Fibroblast of mammary gland (primary cell): Measurements from ENCODE around the gene WNT11.

Experiments used
- DNase-seq: peaks from one replicate; pipeline ENCODE4 v3.0.0-alpha.2; 2010; ENCODE audit warnings: low read depth
- H3K4me3 ChIP-seq: 2 replicates; pipeline ENCODE4 v1.5.1; 2011; ENCODE audit warnings: low read depth, mild to moderate bottlenecking, low read length, moderate library complexity; ENCODE audit not compliant: control insufficient read depth
- TF ChIP-seq, protein P1 (sequence below): conservative IDR thresholded peaks from 2 replicates; pipeline ENCODE4 v1.5.1; 2011; ENCODE audit warnings: low read depth, low read length, inconsistent platforms; ENCODE audit not compliant: control insufficient read depth, insufficient read depth

The WNT11 gene

DNA sequence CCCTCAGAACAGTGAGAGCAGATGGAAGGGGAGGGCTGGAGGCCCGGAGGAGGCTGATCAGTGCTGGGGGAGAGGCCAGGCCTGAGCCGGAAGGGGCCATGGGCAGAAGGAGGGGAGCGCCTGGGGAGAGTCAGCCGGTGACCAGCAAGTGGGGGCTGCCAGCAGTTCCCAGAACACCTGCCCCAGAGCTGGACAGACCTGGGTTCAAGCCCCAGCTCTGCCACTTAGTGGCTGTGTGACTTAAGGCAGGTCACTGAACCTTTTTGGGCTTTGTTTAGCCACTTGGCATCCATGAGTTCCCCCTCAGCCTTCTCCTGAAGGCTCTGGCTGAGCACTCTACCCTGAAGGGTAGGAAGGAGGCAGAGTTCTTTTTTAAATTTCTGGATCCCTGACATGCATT is 17.4 kb downstream of the WNT11 start:
- no peak overlapping the region for H3K4me3 ChIP-seq
- no peak for DNase-seq
- TF ChIP-seq, protein P1, sequence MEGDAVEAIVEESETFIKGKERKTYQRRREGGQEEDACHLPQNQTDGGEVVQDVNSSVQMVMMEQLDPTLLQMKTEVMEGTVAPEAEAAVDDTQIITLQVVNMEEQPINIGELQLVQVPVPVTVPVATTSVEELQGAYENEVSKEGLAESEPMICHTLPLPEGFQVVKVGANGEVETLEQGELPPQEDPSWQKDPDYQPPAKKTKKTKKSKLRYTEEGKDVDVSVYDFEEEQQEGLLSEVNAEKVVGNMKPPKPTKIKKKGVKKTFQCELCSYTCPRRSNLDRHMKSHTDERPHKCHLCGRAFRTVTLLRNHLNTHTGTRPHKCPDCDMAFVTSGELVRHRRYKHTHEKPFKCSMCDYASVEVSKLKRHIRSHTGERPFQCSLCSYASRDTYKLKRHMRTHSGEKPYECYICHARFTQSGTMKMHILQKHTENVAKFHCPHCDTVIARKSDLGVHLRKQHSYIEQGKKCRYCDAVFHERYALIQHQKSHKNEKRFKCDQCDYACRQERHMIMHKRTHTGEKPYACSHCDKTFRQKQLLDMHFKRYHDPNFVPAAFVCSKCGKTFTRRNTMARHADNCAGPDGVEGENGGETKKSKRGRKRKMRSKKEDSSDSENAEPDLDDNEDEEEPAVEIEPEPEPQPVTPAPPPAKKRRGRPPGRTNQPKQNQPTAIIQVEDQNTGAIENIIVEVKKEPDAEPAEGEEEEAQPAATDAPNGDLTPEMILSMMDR: no peak

DNA sequence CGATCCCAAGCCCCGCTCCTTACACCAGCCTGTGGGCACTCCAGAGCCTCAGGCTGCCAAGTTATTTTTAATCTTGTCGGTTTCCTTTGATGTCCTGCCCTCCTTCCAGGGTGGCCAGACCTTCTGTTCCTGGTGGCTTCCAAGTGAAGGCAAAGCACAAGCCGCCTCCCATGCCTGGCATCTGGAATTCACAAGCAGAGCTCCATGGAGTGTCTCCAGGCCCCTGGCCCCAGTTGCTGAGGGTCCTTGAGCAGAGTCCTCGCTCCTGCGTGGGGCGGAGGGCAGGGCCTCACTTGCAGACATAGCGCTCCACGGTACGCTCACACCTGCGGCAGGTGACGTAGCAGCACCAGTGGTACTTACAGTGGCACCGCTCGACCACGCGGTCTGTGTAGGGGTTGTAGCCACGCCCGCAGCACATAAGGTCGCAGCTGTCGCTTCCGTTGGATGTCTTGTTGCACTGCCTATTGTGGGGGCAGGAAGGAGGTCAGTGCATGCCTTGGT is 19.5 kb downstream of the WNT11 start:
- TF ChIP-seq, protein P1: no peak
- no peak overlapping the region for H3K4me3 ChIP-seq
- DNase-seq: no peak

DNA sequence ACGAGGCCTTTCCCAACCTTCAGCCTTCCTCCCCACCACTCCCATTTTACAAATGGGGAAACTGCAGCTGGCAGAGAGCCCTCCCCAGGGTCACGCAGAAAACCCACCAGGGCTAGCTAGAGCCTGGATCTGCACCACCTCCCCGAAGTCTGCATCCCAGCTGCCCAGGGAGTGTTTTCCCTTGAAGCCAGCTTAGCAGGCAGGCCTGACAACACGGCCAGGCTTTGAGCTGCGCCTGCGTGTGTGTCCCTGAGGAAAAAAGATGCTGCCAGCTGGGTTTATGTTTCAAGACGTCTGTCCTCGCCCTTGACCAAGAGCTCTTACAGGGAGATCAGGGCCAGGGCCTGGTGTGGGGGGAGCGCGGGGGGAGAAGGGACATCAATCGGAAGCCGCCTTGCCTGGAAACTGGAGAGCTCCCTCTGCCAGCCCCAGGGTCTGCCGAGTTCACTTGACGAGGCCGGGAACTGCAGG is 20.3 kb downstream of the WNT11 start:
- peak; percentile 14 for DNase-seq
- H3K4me3 ChIP-seq: no peak overlapping the region
- TF ChIP-seq, protein P1: no peak

DNA sequence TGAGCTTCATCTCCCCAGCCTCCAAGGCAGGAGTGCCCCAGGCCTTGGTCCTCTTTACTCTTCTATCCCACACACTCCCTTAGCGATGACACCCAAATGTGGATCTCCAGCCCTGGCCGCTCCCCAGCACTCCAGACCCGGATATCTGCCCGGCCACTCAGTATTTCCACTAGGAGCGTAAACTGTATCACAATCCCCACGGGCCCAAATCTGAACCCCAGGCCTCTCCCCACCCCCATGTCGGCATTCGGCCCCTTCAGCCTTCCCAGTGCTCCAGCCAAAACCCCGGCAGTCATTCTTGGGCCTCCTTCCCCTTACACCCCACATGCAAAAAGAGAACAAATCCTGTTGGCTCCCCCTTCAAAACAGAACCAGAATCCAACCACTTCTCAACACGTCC is 20.8 kb downstream of the WNT11 start:
- no peak for DNase-seq
- no peak overlapping the region for H3K4me3 ChIP-seq
- TF ChIP-seq, protein P1: no peak

DNA sequence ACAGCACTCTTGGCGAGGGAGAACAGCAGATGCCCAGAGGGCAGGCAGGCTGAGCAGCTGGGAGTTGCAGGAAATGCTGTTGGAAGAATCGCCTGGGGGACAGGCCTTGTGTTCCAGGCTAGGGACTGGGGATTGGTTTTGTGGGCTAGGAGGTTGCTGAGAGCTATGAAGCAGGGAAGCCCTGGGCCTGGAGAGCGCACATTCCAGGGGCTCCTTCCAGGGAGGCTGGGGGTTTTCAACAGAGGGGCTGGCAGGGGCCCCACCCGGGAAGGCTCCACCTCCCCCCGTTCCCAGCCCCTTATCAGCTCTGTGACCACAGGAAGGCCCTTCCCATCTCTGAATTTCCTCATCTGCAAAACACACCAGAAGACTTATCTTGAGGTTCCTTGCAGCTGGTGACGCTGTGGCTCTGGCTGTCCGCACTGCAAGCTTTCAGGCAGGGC is 21.7 kb downstream of the WNT11 start:
- TF ChIP-seq, protein P1: no peak
- no peak for DNase-seq
- no peak overlapping the region for H3K4me3 ChIP-seq

DNA sequence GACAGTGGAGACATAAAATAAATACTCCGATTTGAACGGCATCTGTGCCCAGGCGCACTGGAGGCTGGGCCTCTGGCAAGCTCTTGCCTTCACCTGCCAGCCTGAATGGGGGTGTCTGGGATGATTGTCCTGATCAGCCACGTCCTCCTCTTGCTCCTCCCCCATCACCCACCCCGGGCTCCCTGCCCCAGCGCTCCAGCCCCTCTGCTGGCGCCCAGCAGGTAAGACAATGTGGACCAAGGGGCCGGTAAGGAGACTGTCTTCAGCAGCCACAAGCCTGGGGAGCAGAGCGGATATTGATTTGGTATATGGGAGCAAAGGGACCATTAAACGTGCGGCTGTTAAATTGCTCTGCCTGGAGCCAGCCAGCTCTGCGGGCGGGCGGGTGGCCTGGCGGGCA is 24.9 kb downstream of the WNT11 start:
- no peak for DNase-seq
- TF ChIP-seq, protein P1: no peak

DNA sequence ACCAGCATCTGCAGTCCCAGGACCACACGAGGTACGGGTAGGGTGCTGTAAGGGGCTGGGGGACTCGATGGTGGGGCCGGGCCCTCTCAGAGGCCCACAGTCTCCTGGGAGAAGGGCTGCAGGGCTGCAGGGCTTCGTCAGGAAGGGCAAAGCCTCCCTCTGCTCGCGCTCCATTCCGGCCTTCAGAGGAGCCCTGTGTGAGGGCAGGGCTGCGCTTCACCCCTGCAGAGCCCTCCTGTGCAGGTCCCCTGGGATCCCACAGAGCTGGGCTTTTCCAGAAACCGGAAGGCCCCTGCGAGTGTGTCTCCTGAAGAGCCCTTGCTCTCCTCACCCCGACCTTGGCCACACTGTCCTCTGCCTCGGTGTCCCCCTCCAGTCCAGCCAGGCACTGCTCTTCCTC is 27.2 kb downstream of the WNT11 start:
- TF ChIP-seq, protein P1: no peak
- no peak overlapping the region for H3K4me3 ChIP-seq
- DNase-seq: no peak

More for the DNA sequence above, 24.9 kb downstream of the WNT11 start:
- H3K4me3 ChIP-seq: no peak overlapping the region
